HepG2 (cell line): ENCODE results near the gene PHYHIPL. TPM values are rescaled to one million over a fixed set of nuclear protein-coding genes. Genes with fewer than 3 reads are reported as not detected.
A peak's percentile ranks its signal among the peaks of the same experiment; 100 is the strongest.

ENCODE experiments used
- ARID3A ChIP-seq: IDR thresholded peaks from 2 replicates; pipeline ENCODE4 v1.6.1; 2012; ENCODE audit warnings: low read depth, low read length, improper control_type of control experiment
- ARNTL ChIP-seq: sonication (generic); formaldehyde crosslinking; IDR thresholded peaks from 2 replicates; pipeline ENCODE4 v1.4.0; 2020; ENCODE audit warnings: mild to moderate bottlenecking, missing genetic modification reagents
- ATF7-NPFF ChIP-seq: sonication (generic); formaldehyde crosslinking; IDR thresholded peaks from 2 replicates; pipeline ENCODE4 v1.8.1; 2023; ENCODE audit warnings: mild to moderate bottlenecking, low read depth, missing genetic modification reagents, moderate library complexity
- GMEB2 ChIP-seq: IDR thresholded peaks from 2 replicates; pipeline ENCODE4 v1.6.1; 2016; ENCODE audit warnings: missing biosample characterization, missing genetic modification reagents, low read depth
- HNF4A ChIP-seq: sonication (generic); formaldehyde crosslinking; IDR thresholded peaks from 2 replicates; pipeline ENCODE4 v1.4.0; 2020; ENCODE audit warnings: missing genetic modification reagents
- JDP2 ChIP-seq: sonication (generic); formaldehyde crosslinking; IDR thresholded peaks from 2 replicates; pipeline ENCODE4 v1.8.1; 2022; ENCODE audit warnings: missing genetic modification reagents, borderline replicate concordance
- MIER2 ChIP-seq: IDR thresholded peaks from 2 replicates; pipeline ENCODE4 v1.6.1; 2016; ENCODE audit warnings: missing biosample characterization, missing genetic modification reagents
- TOE1 ChIP-seq: sonication (generic); formaldehyde crosslinking; IDR thresholded peaks from 2 replicates; pipeline ENCODE4 v1.4.0; 2020; ENCODE audit warnings: mild to moderate bottlenecking, missing genetic modification reagents
- U2AF2 ChIP-seq: fragments of 200-400 bp; formaldehyde crosslinking; IDR thresholded peaks from 2 replicates; pipeline ENCODE4 v1.6.1; 2017; ENCODE audit warnings: low read depth, mild to moderate bottlenecking, low read length
- ZFP37 ChIP-seq: sonication (generic); formaldehyde crosslinking; IDR thresholded peaks from 2 replicates; pipeline ENCODE4 v1.4.0; 2020; ENCODE audit warnings: missing genetic modification reagents, borderline replicate concordance
- ZNF430 ChIP-seq: sonication (generic); formaldehyde crosslinking; IDR thresholded peaks from 2 replicates; pipeline ENCODE4 v1.9.0; 2021; ENCODE audit warnings: mild to moderate bottlenecking, missing genetic modification reagents
- ZNF597 ChIP-seq: sonication (generic); formaldehyde crosslinking; IDR thresholded peaks from 2 replicates; pipeline ENCODE4 v1.5.0; 2020; ENCODE audit warnings: missing genetic modification reagents
- ZNF704 ChIP-seq: sonication (generic); formaldehyde crosslinking; IDR thresholded peaks from 2 replicates; pipeline ENCODE4 v1.8.1; 2023; ENCODE audit warnings: mild to moderate bottlenecking, inconsistent platforms, moderate library complexity, missing genetic modification reagents, borderline replicate concordance
- ZNF891 ChIP-seq: sonication (generic); formaldehyde crosslinking; IDR thresholded peaks from 2 replicates; pipeline ENCODE4 v1.5.0; 2020; ENCODE audit warnings: mild to moderate bottlenecking, missing genetic modification reagents
- polyA plus RNA-seq, 8 experiments: library from polyadenylated mRNA; depleted of rRNA in 3 of 8; stranded (reverse) in 7 of 8; unstranded in 1 of 8; fragments of >200 nt; fragmentation: Illumina TruSeq in 4 of 8; extraction: Trizol in 4 of 8; gene quantifications; 2 replicates each; pipeline versions ENCODE4 v1.2.1 to v1.2.3, GENCODE V29; 2011 to 2016; ENCODE audit warnings: low read depth in 4 of 8, missing spikeins in 1 of 8, mixed read lengths in 1 of 8; ENCODE audit not compliant: insufficient read depth in 1 of 8
- total RNA-seq, 5 experiments: library from RNA; depleted of rRNA; stranded (reverse); fragments of >200 nt; fragmentation: Illumina TruSeq; extraction: Trizol; gene quantifications; 2 replicates each; pipeline ENCODE4 v1.2.3, GENCODE V29; 2016; ENCODE audit warnings: low read depth in 1 of 5
- TF ChIP-seq, protein P1 (sequence below): sonication (generic); formaldehyde crosslinking; IDR thresholded peaks from 2 replicates; pipeline ENCODE4 v1.4.0; 2020; ENCODE audit warnings: missing genetic modification reagents; ENCODE audit errors: not compliant biosample characterization
- TF ChIP-seq, protein P2 (sequence below): sonication (generic); formaldehyde crosslinking; IDR thresholded peaks from 2 replicates; pipeline ENCODE4 v1.8.0; 2022; ENCODE audit warnings: missing genetic modification reagents, mild to moderate bottlenecking, moderate library complexity, borderline replicate concordance
- TF ChIP-seq, protein P3 (sequence below): sonication (generic); formaldehyde crosslinking; IDR thresholded peaks from 2 replicates; pipeline ENCODE4 v1.8.0; 2022; ENCODE audit warnings: mild to moderate bottlenecking, missing genetic modification reagents

PHYHIPL gene
- total and polyA plus RNA-seq, 2 of the 13 experiments (the other 11 are each of a cell fraction or from before 2014, with no cell fraction given), result 40.6 to 78.5 TPM

DNA sequence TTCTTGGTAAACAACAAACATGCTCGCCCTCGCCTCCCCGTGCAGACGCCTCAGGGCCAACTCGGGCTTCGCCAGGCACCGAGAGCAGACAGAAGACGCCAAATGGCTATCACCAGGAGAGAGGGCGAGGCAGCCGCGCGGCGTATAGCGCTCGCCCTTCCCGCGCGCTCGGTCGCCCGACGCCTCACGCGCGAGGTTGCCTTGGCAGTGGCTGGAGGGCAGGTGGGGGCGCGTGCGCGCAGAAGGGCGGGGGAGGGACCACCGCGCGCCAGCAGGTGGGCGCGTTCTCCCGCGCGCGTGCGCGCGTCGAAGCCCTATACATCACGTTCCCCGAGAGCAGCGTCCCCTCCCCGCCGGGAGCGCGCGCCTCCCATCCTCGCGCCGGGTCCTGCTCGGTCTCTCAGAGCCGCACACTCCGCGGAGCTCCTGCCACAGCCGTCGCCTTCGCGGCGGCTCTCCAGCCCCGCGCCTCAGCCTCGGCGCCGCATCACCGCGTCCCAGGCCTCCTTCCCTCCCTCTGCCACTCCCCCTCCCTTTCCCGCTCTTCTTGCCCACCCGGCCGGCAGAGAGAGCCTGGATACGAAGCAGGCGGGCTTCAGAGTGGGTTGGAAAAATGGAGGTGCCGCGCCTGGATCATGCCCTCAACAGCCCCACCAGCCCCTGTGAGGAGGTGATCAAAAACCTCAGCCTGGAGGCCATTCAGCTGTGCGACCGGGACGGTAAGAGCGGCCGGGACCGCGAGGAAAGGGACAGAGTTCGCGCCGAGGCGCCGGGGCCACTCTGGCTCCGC, at the start of gene PHYHIPL (continued):
- no peak for TF ChIP-seq U2AF2
- TF ChIP-seq GMEB2 (CRISPR knock-in tag), result no peak
- TF ChIP-seq HNF4A, result peak; percentile 20; the same call in 1 of the 2 replicates
- no peak; the same call in 1 of the 2 replicates for TF ChIP-seq JDP2 (CRISPR knock-in tag)
- peak; percentile 78; the same call in 1 of the 2 replicates for TF ChIP-seq ZNF891 (CRISPR knock-in tag)
- TF ChIP-seq, protein P1, sequence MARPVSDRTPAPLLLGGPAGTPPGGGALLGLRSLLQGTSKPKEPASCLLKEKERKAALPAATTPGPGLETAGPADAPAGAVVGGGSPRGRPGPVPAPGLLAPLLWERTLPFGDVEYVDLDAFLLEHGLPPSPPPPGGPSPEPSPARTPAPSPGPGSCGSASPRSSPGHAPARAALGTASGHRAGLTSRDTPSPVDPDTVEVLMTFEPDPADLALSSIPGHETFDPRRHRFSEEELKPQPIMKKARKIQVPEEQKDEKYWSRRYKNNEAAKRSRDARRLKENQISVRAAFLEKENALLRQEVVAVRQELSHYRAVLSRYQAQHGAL (CRISPR knock-in tag), result no peak
- TF ChIP-seq ZNF704 (CRISPR knock-in tag), result peak; percentile 53; the same call in 1 of the 2 replicates
- TF ChIP-seq ZFP37 (CRISPR knock-in tag), result peak; percentile 65; the same call in 1 of the 2 replicates
- peak; percentile 61 for TF ChIP-seq ARNTL (CRISPR knock-in tag)
- no peak for TF ChIP-seq ZNF597 (CRISPR knock-in tag)
- peak; percentile 25 for TF ChIP-seq ZNF430 (CRISPR knock-in tag)
- TF ChIP-seq ATF7-NPFF (CRISPR knock-in tag), result peak; percentile 72
- TF ChIP-seq, protein P2, sequence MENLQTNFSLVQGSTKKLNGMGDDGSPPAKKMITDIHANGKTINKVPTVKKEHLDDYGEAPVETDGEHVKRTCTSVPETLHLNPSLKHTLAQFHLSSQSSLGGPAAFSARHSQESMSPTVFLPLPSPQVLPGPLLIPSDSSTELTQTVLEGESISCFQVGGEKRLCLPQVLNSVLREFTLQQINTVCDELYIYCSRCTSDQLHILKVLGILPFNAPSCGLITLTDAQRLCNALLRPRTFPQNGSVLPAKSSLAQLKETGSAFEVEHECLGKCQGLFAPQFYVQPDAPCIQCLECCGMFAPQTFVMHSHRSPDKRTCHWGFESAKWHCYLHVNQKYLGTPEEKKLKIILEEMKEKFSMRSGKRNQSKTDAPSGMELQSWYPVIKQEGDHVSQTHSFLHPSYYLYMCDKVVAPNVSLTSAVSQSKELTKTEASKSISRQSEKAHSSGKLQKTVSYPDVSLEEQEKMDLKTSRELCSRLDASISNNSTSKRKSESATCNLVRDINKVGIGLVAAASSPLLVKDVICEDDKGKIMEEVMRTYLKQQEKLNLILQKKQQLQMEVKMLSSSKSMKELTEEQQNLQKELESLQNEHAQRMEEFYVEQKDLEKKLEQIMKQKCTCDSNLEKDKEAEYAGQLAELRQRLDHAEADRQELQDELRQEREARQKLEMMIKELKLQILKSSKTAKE (CRISPR knock-in tag), result peak; percentile 59; the same call in 1 of the 2 replicates
- TF ChIP-seq, protein P3, sequence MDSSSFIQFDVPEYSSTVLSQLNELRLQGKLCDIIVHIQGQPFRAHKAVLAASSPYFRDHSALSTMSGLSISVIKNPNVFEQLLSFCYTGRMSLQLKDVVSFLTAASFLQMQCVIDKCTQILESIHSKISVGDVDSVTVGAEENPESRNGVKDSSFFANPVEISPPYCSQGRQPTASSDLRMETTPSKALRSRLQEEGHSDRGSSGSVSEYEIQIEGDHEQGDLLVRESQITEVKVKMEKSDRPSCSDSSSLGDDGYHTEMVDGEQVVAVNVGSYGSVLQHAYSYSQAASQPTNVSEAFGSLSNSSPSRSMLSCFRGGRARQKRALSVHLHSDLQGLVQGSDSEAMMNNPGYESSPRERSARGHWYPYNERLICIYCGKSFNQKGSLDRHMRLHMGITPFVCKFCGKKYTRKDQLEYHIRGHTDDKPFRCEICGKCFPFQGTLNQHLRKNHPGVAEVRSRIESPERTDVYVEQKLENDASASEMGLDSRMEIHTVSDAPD (CRISPR knock-in tag), result 0 out of 2 replicates have a peak, but pooled peaks have one; percentile 41
- TF ChIP-seq MIER2 (CRISPR knock-in tag), result no peak
- no peak for TF ChIP-seq ARID3A
- TF ChIP-seq TOE1 (CRISPR knock-in tag), result no peak
